Subcutaneous abdominal adipose tissue (tissue), 5 donors: ENCODE results near the gene SPDYE17.
"Not testable (repeated sequence)": the region's sequence is repeated elsewhere in the genome, so short reads cannot be mapped to it uniquely, and the experiment has no call there.

Experiments
- H3K27ac ChIP-seq: one replicate; pipeline ENCODE4 v1.7.0; 2013; ENCODE audit warnings: low read depth, mild to moderate bottlenecking, inconsistent platforms, low read length, moderate library complexity
- H3K27me3 ChIP-seq, 5 donors: one replicate each; pipeline ENCODE4 v1.7.0; 2013; ENCODE audit warnings: low read length in 5 of 5, inconsistent platforms in 1 of 5; ENCODE audit not compliant: control insufficient read depth in 5 of 5, insufficient read depth in 4 of 5
- H3K36me3 ChIP-seq, 5 donors: one replicate each; pipeline ENCODE4 v1.7.0; 2013; ENCODE audit warnings: low read length in 5 of 5; ENCODE audit not compliant: control insufficient read depth in 5 of 5, insufficient read depth in 5 of 5
- H3K4me1 ChIP-seq, 5 donors: one replicate each; pipeline ENCODE4 v1.7.0; 2013; ENCODE audit warnings: low read length in 5 of 5, mild to moderate bottlenecking in 3 of 5, moderate library complexity in 1 of 5; ENCODE audit not compliant: control insufficient read depth in 5 of 5, insufficient read depth in 5 of 5
- H3K4me3 ChIP-seq, 5 donors: one replicate each; pipeline ENCODE4 v1.7.0; 2013; ENCODE audit warnings: low read length in 5 of 5, low read depth in 1 of 5
- H3K9ac ChIP-seq, 5 donors: one replicate each; pipeline ENCODE4 v1.7.0; 2013; ENCODE audit warnings: low read length in 5 of 5, mild to moderate bottlenecking in 4 of 5, moderate library complexity in 3 of 5
- H3K9me3 ChIP-seq, 5 donors: one replicate each; pipeline ENCODE4 v1.7.0; 2013; ENCODE audit warnings: low read length in 5 of 5; ENCODE audit not compliant: control insufficient read depth in 5 of 5
- donor health status: healthy.
- donor health status: healthy.
- donor health status: healthy.
- donor health status: healthy.
- donor health status: healthy.

SPDYE17 gene

DNA sequence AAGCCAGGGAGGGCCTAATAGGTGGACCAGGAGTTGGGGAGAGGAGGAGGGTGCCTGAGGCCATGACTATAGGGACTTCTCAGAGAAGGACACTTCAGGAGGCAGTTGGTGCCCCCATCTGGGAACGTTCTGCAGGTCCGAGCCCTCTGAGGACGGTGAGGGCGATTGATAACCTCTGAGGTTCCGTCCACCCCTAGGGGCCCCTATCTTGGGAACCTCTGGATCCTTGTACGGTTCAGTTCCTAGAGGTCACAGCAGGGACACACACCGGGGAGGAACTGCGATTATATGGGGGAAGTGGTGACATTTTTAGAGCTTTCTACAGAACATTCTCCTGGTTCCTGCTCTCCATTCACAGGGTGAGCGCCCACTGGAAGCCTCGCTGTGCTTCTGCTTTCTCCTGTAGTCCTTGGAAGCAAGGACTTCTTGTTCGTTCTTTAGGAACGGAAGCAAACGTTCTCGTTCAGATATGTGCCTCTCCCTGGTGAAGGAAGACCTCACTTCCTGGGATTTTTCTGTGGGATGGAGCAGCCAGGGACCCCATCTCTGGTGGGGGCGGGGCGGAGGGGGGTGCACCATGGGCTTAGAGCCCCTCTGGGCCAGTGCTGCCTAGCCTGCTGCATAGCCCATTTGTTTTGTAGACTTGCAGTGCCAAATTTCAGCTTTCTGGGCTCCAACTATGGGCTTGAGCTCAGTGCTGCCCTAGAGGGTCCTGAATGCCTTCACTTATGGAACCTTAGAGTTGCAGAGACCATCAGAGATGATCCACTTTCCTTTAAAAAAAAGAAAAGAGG lies 46.0 kb downstream of the SPDYE17 start:
- H3K4me3 ChIP-seq, H3K27ac ChIP-seq, H3K9ac ChIP-seq, H3K27me3 ChIP-seq, H3K4me1 ChIP-seq, H3K9me3 ChIP-seq: not testable (repeated sequence)
- H3K36me3 ChIP-seq: peaks cover 0 to 13% (median 6%) of the 10 kb centered on the region in 5 donors

DNA sequence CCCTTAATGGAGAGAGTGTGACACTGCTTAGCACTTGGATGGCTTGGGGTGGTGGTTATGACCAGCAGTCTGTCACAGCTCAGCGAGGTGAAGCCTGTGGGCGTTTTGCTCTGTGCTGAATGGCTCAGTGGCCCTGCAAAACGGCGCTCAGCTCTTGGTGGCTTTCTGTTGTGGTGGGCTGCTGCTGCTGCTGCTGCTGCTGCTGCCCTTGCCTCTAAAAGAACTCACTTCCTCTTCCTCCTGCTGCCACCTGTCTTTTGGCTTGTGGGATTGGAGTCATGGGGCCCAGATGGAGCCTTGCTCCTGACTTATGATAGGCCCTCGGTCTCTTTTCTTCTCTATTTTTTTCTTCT lies 47.4 kb downstream of the SPDYE17 start:
- H3K36me3 ChIP-seq: peaks cover 0 to 22% (median 11%) of the 10 kb centered on the region in 5 donors
- not testable (repeated sequence) for H3K27me3 ChIP-seq, H3K27ac ChIP-seq, H3K4me3 ChIP-seq, H3K9me3 ChIP-seq, H3K9ac ChIP-seq, H3K4me1 ChIP-seq

DNA sequence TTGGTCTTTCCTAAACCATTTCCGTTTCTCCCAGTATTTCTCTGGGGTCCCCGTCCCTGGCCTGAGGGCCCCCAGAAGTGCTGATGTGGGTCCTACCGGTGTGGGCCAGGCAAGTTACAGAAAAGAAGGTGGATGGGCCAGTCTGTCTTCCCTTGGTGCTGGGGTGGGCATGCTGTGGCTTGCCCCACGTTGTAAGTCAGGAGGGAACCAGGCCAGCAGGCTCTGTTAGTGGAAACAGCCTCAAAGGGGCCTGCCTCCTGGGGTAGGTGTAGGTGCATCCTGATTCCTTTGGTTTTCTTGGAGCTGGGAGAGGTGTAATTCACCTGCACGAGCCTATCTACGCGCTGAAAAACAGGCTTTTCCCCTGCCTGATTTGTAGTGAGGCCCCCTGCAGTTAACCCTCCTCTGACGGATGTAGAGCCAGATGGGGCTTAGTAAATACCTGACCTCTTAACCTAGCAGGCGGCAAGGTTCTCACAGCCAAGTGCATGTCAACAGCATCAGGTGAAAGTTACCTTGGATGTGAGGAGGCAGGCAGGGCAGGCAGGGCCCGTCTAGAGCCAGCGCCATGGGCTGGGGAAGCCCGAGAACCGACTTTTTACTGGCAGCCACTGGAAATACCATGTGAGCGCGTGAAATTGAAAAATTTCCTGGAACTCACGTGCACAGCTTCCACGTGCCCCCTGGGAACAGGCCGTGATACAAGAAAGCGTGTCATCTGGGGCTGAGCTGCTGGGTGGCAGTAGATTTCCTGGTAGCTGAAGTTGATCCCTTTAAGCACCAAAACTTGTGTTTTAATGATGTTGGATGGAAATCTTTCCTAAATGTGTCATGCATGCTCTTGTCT lies 48.0 kb downstream of the SPDYE17 start:
- H3K4me3 ChIP-seq, H3K27ac ChIP-seq, H3K4me1 ChIP-seq, H3K9ac ChIP-seq, H3K27me3 ChIP-seq, H3K9me3 ChIP-seq: not testable (repeated sequence)
- H3K36me3 ChIP-seq: peaks cover 0 to 22% (median 11%) of the 10 kb centered on the region in 5 donors

DNA sequence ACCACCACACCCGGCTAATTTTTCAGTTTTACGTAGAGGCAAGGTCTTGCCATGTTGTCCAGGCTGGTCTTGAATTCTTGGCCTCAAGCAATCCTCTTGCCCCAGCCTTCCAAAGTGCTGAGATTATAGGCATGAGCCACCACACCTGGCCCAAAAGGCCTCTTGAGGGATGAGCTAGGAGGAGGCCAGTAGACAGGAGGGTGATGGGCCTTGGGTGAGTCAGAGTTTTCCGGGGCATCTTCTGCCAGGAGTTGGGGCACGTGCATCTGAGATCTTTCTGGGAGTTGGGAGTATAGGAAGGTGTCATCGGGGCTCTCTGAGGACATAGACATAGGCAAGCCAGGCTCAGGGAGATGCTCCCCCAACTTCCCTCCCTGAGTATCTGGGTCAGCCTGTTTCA lies 48.8 kb downstream of the SPDYE17 start:
- not testable (repeated sequence) for H3K9me3 ChIP-seq, H3K4me1 ChIP-seq, H3K27me3 ChIP-seq, H3K27ac ChIP-seq, H3K4me3 ChIP-seq, H3K9ac ChIP-seq
- peaks cover 0 to 30% (median 12%) of the 10 kb centered on the region in 5 donors for H3K36me3 ChIP-seq

DNA sequence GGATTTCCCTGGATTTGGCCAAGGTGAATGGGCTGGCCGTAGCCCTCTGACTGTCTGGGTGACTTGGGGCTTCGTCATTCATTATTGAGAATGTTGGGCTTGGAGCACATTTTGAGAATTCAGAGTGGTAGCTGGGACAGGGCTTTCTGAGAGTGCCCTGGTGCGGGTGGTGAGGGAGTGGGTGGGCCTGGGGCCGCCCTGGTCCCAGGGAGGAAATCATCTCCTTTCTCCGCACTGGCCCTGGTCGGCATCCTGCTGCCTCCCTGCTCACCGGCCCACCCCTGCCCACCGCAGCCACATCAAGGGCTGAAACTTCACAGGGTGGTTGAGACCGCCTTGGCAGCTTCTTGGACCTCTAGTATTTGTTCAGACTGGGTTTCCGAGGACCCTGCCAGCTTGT lies 49.7 kb downstream of the SPDYE17 start:
- not testable (repeated sequence) for H3K9me3 ChIP-seq, H3K27me3 ChIP-seq, H3K27ac ChIP-seq, H3K4me3 ChIP-seq, H3K9ac ChIP-seq, H3K4me1 ChIP-seq
- H3K36me3 ChIP-seq: peaks cover 0 to 31% (median 12%) of the 10 kb centered on the region in 5 donors

DNA sequence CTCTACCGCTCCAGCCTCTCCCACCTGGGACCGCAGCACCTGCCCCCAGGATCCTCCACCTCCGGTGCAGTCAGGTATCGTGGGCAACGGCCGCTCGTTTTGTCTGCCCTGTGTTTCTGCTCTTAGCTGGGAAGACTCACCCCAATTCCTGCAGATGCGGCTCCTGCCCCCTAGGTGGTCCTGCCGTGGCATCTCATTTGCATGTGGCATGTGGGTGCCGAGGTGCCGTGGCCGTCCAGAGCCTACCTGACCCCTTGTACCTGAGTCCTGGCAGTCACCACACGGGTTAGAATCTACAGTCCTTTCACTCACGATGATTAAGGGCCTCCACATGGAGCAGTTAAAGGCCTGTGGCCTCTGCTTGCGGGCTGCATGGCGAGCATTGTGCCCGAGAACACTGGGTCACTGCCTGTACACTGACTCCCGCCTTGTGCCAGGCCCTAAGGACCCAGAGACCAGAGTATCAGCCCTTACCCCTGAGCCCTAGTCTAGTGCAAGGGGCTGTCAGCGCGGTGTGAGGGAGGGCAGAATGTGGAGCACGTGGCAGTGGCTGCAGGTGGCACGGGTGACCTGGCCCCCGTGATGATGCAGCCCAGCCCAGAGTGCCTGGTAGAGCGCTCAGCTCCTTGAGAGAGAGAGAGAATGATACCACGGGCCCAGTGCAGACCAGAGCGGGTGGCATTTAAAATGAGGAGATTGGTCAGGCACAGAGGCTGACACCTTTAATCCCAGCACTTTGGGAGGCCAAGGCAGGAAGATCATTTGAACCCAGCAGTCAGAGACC lies 50.8 kb downstream of the SPDYE17 start:
- not testable (repeated sequence) for H3K9ac ChIP-seq, H3K9me3 ChIP-seq, H3K4me3 ChIP-seq, H3K27me3 ChIP-seq, H3K27ac ChIP-seq, H3K4me1 ChIP-seq
- peaks cover 0 to 31% (median 12%) of the 10 kb centered on the region in 5 donors for H3K36me3 ChIP-seq

DNA sequence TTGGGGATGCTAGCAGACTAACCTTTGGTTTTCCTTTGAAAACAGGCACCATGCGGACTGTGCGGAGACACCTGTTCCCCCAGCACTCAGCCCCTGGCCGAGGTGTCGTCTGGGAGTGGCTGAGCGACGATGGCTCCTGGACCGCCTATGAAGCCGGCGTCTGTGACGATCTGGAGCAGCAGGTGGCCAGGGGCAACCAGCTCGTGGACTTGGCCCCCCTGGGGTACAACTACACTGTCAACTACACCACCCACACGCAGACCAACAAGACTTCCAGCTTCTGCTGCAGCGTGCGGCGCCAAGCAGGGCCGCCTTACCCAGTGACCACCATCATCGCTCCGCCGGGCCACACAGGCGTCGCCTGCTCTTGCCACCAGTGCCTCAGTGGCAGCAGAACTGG lies 51.6 kb downstream of the SPDYE17 start:
- not testable (repeated sequence) for H3K9ac ChIP-seq

DNA sequence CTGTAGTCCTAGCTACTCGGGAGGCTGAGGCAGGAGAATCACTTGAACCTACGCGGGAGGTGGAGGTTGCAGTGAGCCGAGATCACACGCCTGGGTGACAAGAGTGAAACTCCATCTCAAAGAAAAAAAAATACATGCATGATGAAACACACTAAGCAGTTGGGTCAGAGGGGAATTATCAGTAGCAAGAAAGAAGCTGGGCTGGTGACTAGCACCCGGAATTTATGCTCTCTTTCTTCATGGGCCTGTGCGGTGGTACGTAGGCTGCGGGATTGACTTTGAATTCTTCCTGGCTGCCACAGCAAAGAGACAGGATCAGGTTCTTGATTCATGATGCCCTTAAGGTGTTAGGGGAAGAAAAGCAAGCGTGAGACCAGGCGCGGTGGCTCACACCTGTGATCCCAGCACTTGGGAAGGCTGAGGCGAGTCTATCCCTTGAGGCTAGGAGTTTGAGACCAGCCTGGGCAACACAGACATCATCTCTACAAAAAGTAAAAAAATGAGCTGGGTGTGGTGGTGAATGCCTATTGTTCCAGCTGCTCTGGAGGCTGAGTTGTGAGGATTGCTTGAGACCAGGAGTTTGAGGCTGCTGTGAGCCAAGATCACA lies 54.3 kb downstream of the SPDYE17 start:
- peaks cover 0 to 31% (median 12%) of the 10 kb centered on the region in 5 donors for H3K36me3 ChIP-seq
- not testable (repeated sequence) for H3K4me3 ChIP-seq, H3K9me3 ChIP-seq, H3K4me1 ChIP-seq, H3K9ac ChIP-seq, H3K27me3 ChIP-seq, H3K27ac ChIP-seq

More for the DNA sequence above, 51.6 kb downstream of the SPDYE17 start:
- not testable (repeated sequence) for H3K27ac ChIP-seq, H3K4me1 ChIP-seq, H3K4me3 ChIP-seq, H3K27me3 ChIP-seq, H3K9me3 ChIP-seq
- H3K36me3 ChIP-seq: peaks cover 0 to 31% (median 12%) of the 10 kb centered on the region in 5 donors

DNA sequence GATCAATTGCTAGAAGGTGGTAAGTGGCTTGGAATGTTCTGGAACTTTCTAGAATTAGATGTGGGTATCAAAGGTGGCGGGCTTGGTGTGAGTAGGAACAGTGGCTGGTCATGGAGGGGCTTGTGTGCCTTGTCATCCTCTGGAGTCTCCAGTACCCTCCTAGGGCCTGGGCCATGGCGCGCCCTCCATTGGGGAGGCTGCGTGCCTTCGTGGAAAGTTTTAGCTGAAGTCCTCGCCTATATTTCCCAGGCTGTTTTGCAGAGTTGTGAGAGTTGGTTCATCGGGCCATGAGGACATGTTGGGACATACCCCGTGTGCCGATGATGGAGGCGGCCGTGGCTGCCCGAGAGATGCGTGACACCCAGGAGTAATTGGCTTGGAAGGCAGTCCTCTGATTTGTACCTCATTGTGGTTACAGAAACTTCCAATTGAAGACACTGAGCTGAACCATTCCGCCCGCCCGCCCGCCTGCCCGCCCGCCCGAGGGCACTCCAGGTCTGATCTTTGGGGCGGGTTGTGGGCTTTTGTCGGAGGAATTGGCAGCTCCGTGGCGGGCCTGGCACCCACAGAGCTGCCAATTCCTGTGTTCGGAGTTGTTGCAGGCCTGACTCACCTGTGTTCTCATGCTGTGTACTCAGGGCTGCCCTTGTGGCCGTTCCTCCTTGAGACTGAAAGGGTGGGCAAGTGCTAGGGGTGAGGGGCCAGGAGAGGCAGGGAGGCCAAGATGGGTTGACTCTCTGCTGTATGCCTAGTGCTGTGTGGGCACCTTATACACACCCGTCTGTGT lies 57.2 kb downstream of the SPDYE17 start:
- not testable (repeated sequence) for H3K9ac ChIP-seq, H3K9me3 ChIP-seq, H3K27ac ChIP-seq, H3K27me3 ChIP-seq, H3K4me3 ChIP-seq, H3K4me1 ChIP-seq
- peaks cover 0 to 15% (median 3%) of the 10 kb centered on the region in 5 donors for H3K36me3 ChIP-seq
